Retinal pigment epithelial cell (primary cell): ENCODE data around the gene STARD7.
"Not testable (repeated sequence)": the region's sequence is repeated elsewhere in the genome, so short reads cannot be mapped to it uniquely, and the experiment has no call there.

Experiments
- DNase-seq: peaks from one replicate; pipeline ENCODE4 v3.0.0-alpha.2; 2010; ENCODE audit warnings: low read depth
- H3K4me3 ChIP-seq: 2 replicates; pipeline ENCODE4 v1.5.1; 2011; ENCODE audit warnings: mild to moderate bottlenecking, low read length, control low read depth, moderate library complexity
- CTCF ChIP-seq: conservative IDR thresholded peaks from 2 replicates; pipeline ENCODE4 v1.5.1; 2011; ENCODE audit warnings: low read depth, low read length, control low read depth, inconsistent platforms

STARD7 gene

DNA sequence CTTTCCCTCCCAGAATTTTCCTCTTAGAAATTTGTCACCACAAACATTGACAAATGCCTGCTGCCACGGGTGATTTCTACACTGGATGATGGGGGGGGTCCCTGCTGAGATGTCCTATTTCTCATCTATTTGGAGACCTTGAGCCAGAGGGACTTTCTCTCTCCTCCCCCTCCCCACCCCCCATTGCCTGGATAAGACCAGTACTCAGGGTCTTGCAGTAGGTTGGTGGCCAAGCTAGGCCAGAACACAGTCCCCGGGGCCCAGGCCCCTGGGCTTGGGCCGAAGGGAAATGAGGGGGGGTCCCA is 62.8 kb downstream of the STARD7 start:
- no peak for DNase-seq
- no peak for TF ChIP-seq CTCF
- H3K4me3 ChIP-seq: no peak overlapping the region

- TF ChIP-seq CTCF: no peak
- peak; percentile 32 for DNase-seq
Measured at GRCh38 chr2:96145036-96145847, 63.4 kb downstream of the STARD7 start, which contains the start of gene DUSP2. Gene DUSP2 (minus strand): TSS chr2:96145440. CDS start chr2:96145354, 86 bp downstream.

GRCh38 chr2:96144481-96145035 is 64.1 kb downstream of the STARD7 start:
- no peak for TF ChIP-seq CTCF
- DNase-seq: no peak
- H3K4me3 ChIP-seq: peak overlapping the region; percentile 46

More at GRCh38 chr2:96145036-96145847, 63.4 kb downstream of the STARD7 start, which contains the start of gene DUSP2:
- peak within 1 kb of the TSS; percentile 46 for H3K4me3 ChIP-seq

DNA sequence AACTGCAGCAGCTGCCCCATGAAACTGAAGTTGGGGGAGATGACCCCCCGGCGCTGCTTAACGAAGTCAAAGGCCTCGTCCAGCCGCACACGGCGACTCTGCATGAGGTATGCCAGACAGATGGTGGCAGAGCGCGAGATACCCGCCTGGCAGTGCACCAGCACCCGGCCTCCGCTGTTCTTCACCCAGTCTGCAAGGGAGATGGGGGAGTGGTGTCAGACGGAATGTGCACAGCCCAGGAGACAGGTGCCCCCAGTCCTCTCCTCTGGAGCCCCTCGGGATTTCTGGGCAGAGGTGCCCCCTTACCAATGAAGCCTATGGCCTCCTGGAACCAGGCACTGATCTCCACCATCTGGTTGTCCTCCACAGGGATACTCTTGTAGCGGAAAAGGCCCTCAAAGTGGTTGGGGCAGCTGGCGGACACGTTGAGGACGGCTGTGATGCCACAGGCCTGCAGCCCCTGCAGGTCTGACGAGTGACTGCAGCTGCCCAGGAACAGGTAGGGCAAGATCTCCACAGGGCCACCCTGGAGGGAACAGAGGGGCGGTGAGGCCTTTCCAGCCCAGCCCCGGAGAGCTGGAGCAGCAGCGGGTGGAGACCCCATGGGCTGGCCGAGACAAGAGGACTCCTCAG is 64.7 kb downstream of the STARD7 start:
- no peak for DNase-seq
- peak; percentile 34 for TF ChIP-seq CTCF
- peak overlapping the region; percentile 46 for H3K4me3 ChIP-seq

DNA sequence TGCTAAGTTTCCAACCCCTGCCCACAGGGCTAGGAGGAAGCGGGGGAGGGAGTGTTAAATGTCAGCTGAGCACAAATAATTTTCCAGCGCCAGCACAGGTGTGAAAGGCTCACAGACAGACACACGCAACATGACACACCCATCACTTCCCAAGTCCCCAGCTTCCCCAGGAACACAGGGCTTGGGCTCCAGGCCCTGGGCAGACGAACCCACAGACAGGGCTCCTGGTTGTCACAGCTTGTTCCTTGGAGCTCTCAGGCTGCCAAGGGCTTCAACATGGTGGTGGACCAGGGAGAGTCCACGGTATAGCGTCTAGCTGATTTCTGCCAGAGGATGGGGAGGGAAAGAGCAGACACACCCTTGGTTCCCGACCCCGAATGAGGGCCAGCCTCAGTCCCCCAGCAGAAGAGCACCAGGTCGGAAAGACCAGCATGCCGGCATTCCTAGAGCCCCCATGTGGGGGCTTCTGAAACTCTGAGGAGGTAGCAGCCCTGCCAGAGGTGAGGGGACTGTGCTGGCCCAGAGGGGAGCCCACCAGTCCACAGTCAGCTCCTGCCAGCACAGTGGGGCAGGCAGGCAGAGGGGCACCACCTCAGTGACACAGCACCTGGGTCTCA is 65.3 kb downstream of the STARD7 start:
- TF ChIP-seq CTCF: no peak
- H3K4me3 ChIP-seq: no peak overlapping the region
- no peak for DNase-seq

GRCh38 chr2:96142217-96143113 is 66.2 kb downstream of the STARD7 start:
- no peak overlapping the region for H3K4me3 ChIP-seq
- no peak for TF ChIP-seq CTCF
- no peak for DNase-seq

- not testable (repeated sequence) for DNase-seq, H3K4me3 ChIP-seq
Measured at GRCh38 chr2:96141624-96141967, 67.0 kb downstream of the STARD7 start.
